A549 (cell line): Measurements from ENCODE around the gene TIPARP.

Experiments used
- BCL3 ChIP-seq: fragments of >200 bp; sonication (Bioruptor Twin); formaldehyde crosslinking; IDR thresholded peaks from 3 replicates; pipeline ENCODE4 v1.6.1; 2016
- CEBPB ChIP-seq, 2 experiments: fragments of >200 bp in 1 of 2; sonication (Bioruptor Twin) in 1 of 2; formaldehyde crosslinking in 1 of 2; IDR thresholded peaks; 2 replicates each; pipeline ENCODE4 v1.6.1; 2012 to 2016
- CTCF ChIP-seq: fragments of >200 bp; sonication (Bioruptor Twin); formaldehyde crosslinking; IDR thresholded peaks from 3 replicates; pipeline ENCODE4 v1.5.1; 2016
- POLR2A ChIP-seq: IDR thresholded peaks from 2 replicates; pipeline ENCODE4 v1.6.1; 2012; ENCODE audit warnings: mild to moderate bottlenecking, low read length
- SMC3 ChIP-seq: fragments of >200 bp; sonication (Bioruptor Twin); formaldehyde crosslinking; IDR thresholded peaks from 3 replicates; pipeline ENCODE4 v1.6.1; 2018; ENCODE audit warnings: inconsistent platforms
- TF ChIP-seq, protein P1 (sequence below): IDR thresholded peaks from 2 replicates; pipeline ENCODE4 v1.6.1; 2012

DNA sequence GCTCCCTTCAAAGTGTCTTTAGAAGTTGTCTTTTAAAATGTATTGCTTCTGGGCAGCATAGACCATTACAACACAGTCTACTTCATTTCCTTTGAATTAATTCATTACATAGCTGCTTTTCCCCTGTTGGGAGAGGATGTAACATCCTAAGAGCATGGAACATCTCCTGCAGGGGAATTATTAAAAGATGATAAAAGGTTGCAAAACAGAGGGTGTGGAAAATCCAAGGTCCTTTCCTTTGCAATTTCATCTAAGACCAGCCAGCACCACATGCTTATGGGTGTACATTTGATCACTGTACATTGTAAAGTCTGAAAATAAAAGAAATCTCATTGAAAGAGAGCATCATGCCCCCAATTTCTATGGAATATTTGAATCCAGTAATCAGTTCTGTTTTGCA is 57.4 kb downstream of the TIPARP start:
- no peak for TF ChIP-seq CTCF
- TF ChIP-seq SMC3: no peak
- no peak for TF ChIP-seq POLR2A
- no peak for TF ChIP-seq CEBPB (IDR thresholded peaks at IDR 0.05)
- TF ChIP-seq BCL3: no peak
- TF ChIP-seq, protein P1, sequence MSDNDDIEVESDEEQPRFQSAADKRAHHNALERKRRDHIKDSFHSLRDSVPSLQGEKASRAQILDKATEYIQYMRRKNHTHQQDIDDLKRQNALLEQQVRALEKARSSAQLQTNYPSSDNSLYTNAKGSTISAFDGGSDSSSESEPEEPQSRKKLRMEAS: no peak
